Measurements from ENCODE around the gene TRMO. TPM values are rescaled to one million over a fixed set of nuclear protein-coding genes. Genes with fewer than 3 reads are reported as not detected.

Gene TRMO
- total RNA-seq, 1 donor from 2014 or later, result 17.3 TPM

DNA sequence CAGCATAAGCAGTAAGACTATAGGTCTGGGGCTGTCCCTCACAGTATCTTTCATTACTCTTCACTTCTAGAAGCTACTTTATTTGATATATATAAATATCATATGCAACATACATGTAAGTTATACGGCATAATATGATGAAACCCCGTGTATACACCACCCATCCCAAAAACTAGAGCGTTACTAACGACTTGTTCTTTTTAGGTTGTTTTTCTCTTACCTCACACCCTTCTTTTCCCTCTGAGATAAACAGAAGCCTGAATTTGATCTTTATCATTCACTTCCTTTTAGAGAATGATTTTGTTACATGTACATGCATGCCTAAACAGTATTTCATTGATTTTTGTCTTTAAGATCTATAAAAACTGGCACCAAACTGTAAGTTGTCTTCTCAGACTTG is 3.7 kb downstream of the TRMO start:
- H3K36me3 ChIP-seq, result peaks cover 22% of the 10 kb centered on the region
- ATAC-seq (no peak), DNase-seq (no peak)
- peaks cover 29% of the 10 kb centered on the region for H3K4me1 ChIP-seq
- TF ChIP-seq, protein P1, sequence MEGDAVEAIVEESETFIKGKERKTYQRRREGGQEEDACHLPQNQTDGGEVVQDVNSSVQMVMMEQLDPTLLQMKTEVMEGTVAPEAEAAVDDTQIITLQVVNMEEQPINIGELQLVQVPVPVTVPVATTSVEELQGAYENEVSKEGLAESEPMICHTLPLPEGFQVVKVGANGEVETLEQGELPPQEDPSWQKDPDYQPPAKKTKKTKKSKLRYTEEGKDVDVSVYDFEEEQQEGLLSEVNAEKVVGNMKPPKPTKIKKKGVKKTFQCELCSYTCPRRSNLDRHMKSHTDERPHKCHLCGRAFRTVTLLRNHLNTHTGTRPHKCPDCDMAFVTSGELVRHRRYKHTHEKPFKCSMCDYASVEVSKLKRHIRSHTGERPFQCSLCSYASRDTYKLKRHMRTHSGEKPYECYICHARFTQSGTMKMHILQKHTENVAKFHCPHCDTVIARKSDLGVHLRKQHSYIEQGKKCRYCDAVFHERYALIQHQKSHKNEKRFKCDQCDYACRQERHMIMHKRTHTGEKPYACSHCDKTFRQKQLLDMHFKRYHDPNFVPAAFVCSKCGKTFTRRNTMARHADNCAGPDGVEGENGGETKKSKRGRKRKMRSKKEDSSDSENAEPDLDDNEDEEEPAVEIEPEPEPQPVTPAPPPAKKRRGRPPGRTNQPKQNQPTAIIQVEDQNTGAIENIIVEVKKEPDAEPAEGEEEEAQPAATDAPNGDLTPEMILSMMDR (IDR thresholded peaks at IDR 0.05), result no peak
- intact Hi-C loops (cut with DNase I), result no loop called here
- no peaks in the 10 kb centered on the region for H3K9me3 ChIP-seq
- no peak overlapping the region for H3K4me3 ChIP-seq
- no peaks in the 10 kb centered on the region for H3K27me3 ChIP-seq
- H3K27ac ChIP-seq, result no peak overlapping the region

DNA sequence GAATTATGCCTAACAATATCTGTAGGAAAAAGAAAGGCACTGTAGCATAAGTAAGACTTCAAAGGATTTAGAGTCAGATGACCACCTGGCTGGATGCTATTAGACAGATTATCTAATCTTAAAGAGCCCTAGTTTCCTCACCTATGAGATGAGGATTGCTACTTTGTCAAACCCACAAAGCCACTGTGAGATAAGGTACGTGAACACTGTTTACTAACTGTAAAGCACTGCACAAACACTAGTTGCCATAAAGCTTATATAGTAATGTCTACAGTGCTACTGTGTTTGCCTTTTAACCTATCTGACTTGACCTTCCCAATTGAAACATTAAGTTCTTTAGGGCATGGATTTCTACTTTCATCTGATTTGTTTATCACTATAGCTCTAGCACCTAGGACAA is 10.3 kb downstream of the TRMO start:
- H3K4me3 ChIP-seq, result no peak overlapping the region
- ATAC-seq, result no peak
- intact Hi-C loops (cut with DNase I), result no loop called here
- no peaks in the 10 kb centered on the region for H3K27me3 ChIP-seq
- H3K4me1 ChIP-seq, result peaks cover 9% of the 10 kb centered on the region
- H3K27ac ChIP-seq, result no peak overlapping the region
- no peak for DNase-seq
- TF ChIP-seq, protein P1 (IDR thresholded peaks at IDR 0.05), result no peak
- H3K36me3 ChIP-seq, result peaks cover 74% of the 10 kb centered on the region
- no peaks in the 10 kb centered on the region for H3K9me3 ChIP-seq

DNA sequence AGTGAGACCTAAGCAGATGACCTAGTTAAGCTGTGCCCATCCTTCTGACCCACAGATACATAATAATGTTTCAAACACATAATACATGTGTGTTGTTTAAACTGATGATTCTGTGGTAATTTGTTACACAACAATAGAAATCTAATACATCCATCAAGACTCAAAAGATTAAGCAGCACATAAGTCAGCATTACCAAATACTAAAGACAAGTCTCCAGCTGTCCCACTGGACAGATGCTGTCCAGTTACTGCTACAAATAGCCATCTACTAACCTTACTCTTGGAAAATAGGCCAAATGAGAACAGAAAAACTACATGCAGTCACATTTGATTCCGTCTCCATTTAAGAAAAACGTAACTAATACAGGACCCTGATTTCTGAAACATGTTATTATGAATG is 10.8 kb downstream of the TRMO start:
- peaks cover 74% of the 10 kb centered on the region for H3K36me3 ChIP-seq
- H3K4me1 ChIP-seq, result peaks cover 12% of the 10 kb centered on the region
- intact Hi-C loops (cut with DNase I), result no loop called here
- no peak for DNase-seq
- ATAC-seq, result no peak
- H3K4me3 ChIP-seq, result no peak overlapping the region
- H3K27ac ChIP-seq, result no peak overlapping the region
- no peaks in the 10 kb centered on the region for H3K9me3 ChIP-seq
- TF ChIP-seq, protein P1 (IDR thresholded peaks at IDR 0.05), result no peak
- no peaks in the 10 kb centered on the region for H3K27me3 ChIP-seq

DNA sequence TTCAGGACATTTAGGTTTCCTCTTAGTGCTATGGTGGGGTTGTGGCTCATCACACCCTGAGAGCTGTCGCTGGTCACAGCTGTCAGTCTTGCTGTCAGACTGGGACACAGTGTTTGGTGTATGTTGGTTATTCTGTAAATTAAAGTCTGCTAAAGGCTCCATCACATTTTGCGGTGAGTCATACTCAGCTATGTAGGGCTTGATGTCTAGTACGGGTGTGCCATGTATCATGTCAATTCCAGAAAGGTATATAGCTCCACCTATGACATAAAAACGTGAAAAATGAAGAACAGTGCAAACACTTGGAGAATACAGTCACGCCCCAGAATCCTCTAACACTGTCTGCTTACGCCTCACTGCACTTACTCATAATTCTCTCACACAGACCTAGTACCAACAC is 11.9 kb downstream of the TRMO start:
- TF ChIP-seq, protein P1 (IDR thresholded peaks at IDR 0.05), result no peak
- peaks cover 66% of the 10 kb centered on the region for H3K36me3 ChIP-seq
- H3K4me3 ChIP-seq, result no peak overlapping the region
- intact Hi-C loops (cut with DNase I), result no loop called here
- no peaks in the 10 kb centered on the region for H3K27me3 ChIP-seq
- H3K27ac ChIP-seq, result no peak overlapping the region
- peaks cover 19% of the 10 kb centered on the region for H3K4me1 ChIP-seq
- DNase-seq (no peak), ATAC-seq (no peak)
- H3K9me3 ChIP-seq, result no peaks in the 10 kb centered on the region

DNA sequence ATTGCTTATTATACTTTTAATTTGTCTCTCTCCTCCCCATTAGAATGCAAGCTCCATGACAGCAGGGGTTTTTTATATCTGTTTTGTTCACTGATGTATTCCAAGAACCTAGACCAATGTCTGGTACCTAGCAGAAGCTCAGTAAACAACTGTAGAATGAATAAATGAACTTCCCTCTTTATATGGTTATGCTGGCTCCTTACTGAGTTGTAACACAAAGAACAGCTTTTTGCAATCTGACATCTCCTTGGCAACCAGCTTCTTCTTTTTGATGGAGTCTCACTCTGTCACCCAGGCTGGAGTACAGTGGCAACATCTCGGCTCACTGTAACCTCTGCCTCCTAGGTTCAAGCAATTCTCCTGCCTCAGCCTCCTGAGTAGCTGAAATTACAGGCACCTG is 13.6 kb downstream of the TRMO start:
- peaks cover 19% of the 10 kb centered on the region for H3K4me1 ChIP-seq
- H3K9me3 ChIP-seq, result no peaks in the 10 kb centered on the region
- peak; percentile 72 for ATAC-seq
- H3K4me3 ChIP-seq, result no peak overlapping the region
- no peak overlapping the region for H3K27ac ChIP-seq
- DNase-seq, result no peak
- intact Hi-C loops (cut with DNase I), result loop anchor here (10.0 kb wide), 1 partner anchor 204 kb away; no protein-coding TSS in a partner anchor
- H3K36me3 ChIP-seq, result peaks cover 63% of the 10 kb centered on the region
- TF ChIP-seq, protein P1 (IDR thresholded peaks at IDR 0.05), result no peak
- H3K27me3 ChIP-seq, result no peaks in the 10 kb centered on the region

DNA sequence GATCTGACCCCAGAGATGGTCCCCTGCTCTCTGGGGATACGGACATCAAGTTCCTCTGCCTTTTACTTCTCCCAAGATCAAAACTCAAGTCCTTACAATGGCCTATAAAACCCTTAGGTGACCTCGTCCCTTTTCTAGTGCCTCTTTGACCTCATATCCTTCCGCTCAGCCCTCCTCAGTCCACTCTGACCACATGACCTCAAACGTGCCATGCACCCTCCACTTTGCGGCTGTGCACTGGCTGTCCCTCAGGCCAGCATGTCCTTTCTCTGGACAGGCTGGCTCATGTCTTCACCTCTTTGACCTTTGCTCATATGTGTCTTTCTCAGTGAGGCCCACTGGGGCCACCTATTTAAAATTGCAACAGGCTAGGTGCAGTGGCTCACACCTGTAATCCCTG is 14.7 kb downstream of the TRMO start:
- DNase-seq (no peak), ATAC-seq (peak; percentile 25)
- Histone ChIP-seq H3K4me1 (peaks cover 19% of the 10 kb centered on the region), H3K36me3 (peaks cover 53% of the 10 kb centered on the region), H3K27ac (peak overlapping the region; percentile 69), H3K4me3 (no peak overlapping the region), H3K9me3 (no peaks in the 10 kb centered on the region), H3K27me3 (no peaks in the 10 kb centered on the region)
- intact Hi-C loops (cut with DNase I), result loop anchor here (10.0 kb wide), 1 partner anchor 203 kb away; no protein-coding TSS in a partner anchor
- TF ChIP-seq, protein P1 (IDR thresholded peaks at IDR 0.05), result no peak

Measured in upper lobe of right lung (tissue), 1 donor.